Activated CD8-positive, alpha-beta memory T cell treated with anti-CD3 and anti-CD28 coated beads, Interleukin-2, amount 50 U/mL, for 24 hours (primary cell): Measurements from ENCODE around the gene MT3.
A peak's percentile ranks its signal among the peaks of the same experiment; 100 is the strongest.
"Not testable (repeated sequence)": the region's sequence is repeated elsewhere in the genome, so short reads cannot be mapped to it uniquely, and the experiment has no call there.

Source experiments
- DNase-seq: peaks from one replicate; pipeline ENCODE4 v3.0.0-alpha.2; 2020; ENCODE audit errors: extremely low read depth

The MT3 gene

DNA sequence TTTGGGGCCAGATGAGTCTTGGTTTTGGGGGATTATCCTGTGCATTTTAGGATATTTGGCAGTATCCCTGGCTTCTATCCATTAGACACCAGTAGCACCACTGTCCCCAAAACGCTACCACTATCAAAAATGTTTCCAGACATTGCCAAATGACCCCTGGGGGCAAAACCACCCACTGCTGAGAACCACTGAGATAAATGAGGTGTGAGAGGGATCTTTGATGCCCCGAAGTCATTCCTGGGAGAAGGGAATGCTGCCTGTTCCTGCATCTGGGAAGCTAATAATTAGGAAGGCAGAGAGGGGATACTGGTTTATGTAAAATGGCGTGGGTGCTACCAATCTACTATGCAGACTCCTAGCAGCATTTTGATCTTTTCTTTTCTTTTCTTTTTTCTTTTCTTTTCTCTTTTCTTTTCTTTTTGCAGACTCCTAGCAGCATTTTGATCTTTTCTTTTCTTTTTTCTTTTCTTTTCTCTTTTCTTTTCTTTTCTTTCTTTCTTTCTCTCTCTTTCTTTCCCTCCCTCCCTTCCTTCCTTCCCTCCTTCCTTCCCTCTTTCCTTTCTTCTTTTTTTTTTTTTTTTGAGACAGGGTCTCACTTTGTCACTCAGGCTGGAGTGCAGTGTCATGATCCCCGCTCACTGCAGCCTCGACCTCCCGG, 8.8 kb upstream of the MT3 start:
- no peak for DNase-seq

DNA sequence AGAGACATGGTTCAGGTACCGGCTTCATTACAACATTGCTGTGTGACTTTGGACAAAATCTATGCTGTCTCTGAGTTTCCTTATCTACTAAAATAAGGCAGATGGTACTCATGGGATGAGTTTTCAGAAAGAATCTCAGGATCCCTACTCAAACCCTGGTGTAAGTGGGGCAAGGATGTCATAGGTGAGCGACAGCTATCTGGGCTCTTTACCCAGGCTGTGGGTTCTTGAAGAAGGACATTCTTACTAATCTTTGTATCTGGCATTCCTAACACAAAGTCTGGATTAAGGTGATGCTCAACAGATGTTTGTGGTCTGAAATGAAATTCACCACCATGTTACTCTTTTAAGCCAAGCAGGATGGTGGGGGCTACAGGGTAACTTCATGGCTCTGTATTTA, 6.4 kb upstream of the MT3 start:
- DNase-seq = not testable (repeated sequence)

DNA sequence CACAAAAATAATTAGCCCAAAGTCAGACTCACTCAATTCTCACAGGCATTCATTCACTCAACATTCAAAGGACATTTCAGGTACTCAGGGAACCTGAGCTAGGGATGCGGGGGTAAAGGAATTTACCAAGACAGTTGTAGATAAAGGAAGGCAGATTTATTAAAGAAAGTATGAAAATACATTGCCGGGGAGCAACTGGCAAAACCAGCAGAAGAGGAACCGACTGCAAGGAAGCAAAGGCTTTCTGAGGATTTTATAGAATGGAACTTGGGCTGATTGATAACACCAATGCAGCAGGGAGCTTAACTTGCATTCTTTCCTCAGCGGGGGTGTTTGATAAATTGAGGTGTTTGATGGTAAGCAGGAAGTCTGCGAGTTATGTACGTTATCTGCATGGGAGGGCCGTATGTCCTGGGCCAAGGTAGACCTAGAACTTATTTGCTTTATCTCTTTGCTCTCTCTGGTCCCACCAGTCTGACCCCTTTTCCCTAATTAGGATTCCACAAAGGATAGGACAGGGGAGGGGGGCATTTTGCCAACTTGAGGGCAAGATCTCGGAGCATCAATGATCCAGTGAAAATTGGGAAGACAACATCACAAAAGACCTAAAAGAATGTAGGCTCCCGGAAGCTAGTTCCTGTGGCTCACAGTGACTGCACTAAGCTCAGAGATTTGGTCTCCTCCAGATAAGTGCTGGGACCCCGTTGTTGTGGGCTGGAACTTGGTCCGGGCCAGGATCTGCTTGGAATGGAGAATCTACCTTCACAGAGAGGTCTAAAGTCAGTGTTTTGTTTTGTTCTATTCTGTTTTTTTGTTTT, 5.8 kb upstream of the MT3 start:
- DNase-seq = no peak

DNA sequence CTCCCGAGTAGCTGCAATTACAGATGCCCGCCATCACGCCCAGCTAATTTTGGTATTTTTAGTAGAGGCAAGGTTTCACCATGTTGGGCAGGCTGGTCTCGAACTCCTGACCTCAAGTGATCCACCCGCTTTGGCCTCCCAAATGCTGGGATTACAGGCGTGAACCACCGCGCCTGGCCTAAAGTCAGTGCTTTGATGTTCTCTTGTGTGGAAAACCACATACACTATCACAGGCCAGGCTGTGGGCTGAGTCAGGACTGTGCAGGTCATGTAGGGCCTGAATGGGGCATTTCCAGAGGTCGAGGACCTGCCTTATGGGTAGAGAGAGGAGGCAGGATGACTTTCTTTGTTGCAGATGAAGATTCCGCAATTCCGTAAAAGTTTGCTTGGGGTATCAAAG, 5.1 kb upstream of the MT3 start:
- no peak for DNase-seq

DNA sequence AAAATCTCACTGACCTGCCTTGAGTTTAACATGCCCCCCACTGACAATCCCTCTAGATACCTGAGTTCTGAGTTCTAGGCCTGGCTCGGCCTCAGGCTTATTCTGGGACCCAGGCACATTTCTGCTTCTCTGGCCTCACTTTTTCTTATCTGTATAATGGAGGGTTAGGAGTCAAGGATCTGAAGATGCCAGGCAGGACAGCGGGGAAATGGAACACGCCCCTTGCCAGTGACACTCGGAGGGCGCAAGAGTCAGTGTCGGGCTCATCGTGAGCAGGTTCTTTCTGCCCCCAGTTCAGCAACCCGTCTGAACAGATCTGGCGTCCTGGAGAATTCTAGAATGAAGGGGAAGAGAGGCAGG, 567 bp upstream of the MT3 start:
- no peak for DNase-seq

DNA sequence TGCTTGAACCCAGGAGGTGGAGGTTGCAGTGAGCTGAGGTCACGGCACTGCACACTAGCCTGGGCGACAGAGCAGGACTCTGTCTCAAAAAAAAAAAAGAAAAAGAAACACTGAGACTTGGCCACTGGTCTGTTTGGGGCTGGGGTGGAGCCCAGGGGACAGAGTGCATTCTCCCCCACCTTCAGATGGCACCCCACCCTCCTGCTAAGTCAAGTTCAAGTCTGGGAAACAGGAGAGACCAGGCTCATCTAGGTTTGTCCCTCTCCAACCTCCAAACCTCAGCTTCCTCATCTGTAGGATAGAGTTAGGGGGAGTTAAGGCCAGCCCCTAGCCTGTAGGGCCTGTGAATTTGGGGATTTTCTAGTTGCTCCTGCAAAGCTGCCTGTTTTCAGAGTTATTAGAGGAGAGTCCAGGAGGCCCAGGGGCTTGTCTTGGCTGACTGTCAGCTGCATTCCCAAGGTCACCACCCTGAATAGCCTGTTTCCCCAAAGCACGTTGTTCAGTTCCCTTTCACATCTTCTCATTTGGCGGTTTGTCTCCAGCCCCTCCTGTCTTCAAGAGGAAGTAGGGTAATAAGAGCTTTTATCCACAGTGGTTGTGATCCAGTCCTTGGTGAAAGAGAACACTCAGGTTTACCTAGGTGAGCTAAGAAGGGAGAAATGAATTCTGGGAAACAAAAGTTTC, 2.2 kb downstream of the MT3 start:
- no peak for DNase-seq

DNA sequence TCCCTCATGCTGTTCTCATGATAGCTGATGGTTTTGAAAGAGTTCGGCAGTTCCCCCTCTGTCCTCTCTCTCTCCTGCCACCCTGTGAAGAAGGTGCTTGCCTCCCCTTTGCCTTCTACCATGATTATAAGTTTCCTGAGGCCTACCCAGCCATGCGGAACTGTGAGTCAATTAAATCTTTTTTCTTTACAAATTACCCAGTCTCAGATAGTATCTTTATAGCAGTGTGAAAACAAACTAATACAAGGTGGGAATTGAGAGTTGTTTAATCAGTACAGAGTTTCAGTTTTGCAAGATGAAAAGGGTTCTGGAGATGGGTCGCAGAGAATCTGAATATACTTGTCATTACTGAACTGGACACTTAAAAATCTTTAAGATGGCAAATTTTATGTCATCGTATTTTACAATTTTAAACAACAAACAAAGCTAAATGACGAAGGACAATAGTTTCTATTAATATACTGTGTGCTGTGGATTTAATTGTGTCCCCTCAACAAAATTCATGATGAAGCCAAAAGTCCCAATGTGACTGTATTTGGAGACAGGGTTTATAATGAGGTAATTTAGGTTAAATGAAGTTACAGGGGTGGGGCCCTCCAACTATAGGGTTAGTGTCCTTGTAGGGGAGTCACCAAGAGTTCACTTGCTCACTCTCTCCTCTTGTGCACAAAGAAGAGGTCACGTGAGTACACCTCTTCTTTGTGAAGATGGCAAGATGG, 4.4 kb downstream of the MT3 start:
- DNase-seq = no peak

DNA sequence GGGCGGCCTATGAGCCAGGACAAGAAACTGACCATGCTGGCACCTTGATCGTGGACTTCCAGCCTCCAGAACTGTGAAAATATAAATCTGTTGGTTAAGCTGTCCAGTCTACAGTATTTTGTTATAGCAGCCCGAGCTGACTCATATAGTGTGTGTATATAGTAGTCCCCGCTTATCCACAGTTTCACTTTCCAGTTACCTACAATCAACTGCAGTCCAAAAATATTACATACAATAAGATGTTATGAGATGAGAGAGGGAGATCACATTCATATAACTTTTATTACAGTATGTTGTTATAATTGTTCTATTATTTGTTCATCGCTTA, 4.9 kb downstream of the MT3 start:
- no peak for DNase-seq

DNA sequence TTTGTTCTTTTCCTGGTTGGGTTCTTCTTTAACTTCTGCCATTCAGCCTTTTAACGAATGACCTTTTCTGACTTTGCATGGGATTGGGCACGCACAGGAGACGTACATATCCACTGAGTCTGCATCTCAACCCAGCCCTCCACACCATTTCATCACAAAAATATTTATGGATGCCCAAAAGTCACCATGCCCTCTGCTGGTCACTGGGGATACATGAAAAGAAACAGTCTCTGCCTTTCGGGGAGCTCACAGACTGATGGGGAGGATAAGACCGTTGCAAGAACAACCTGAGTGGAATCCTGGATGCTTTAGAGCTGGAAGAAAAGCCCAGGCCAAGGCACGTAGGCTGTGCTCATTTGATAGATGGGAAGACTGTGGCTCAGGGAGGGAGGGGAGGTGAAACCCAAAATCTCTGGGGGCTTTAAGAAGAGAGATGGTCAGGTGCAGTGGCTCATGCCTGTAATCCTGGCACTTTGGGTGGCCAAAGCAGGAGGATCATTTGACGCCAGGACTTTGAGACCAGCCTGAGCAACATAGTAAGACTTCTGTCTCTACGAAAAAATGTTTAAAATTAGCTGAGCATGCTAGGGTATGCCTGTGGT, 11.2 kb downstream of the MT3 start:
- no peak for DNase-seq

DNA sequence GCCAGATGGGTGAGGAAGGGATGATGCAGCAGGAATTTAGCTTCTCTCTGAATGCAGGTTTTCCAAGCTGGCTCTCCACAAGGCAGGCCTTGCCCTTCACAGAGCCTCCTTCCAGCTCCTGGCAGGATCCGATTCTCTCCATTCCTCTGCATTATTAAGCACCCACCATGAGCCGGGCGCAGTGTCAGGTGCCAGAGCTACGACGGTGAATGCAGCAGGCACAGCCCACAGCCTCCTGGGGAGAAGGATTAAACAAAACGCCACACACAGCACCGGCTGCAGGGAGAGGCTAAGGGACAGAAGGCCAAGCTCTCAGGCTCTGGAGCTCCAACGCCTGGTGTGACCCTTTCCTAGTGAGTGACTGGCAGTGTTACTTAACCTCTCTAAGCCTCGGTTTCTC, 12.0 kb downstream of the MT3 start:
- no peak for DNase-seq

DNA sequence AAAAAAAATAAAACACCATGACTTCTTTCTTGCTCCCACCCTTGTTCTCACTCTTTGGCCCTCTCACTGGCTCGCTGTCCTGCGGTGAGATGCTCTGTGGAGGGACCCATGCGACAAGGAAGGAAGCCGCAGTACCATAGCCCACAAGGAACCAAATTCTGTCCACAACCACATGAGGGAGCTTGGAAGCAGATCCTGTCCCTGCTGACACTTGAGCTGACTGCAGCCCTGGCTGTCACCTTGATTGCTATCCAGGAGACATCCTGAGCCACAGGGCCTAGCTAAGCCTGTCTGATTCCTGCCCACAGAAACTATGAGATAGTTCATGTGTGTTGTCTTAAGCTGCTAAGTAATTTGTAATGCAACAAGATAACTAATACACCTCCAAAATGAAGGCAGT, 14.3 kb downstream of the MT3 start:
- DNase-seq = no peak

DNA sequence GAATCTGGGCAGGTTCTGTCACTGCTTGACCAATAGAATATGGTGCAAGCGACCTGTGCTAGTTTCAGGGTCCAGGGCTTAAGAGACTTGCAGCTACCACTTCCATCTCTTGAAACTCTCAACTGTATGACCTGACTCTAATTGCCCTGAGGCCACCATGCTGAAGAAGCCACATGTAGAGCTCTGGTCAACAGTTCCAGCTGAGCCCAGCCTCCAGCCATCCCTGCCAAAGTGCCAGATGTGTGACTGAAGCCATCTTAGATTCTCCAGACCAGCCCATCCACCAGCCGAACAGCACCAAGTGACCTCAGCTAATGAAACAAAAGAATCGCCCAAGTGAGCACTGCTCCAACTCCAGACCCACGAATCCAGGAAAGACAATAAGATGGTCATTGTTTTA, 15.6 kb downstream of the MT3 start:
- DNase-seq = no peak

DNA sequence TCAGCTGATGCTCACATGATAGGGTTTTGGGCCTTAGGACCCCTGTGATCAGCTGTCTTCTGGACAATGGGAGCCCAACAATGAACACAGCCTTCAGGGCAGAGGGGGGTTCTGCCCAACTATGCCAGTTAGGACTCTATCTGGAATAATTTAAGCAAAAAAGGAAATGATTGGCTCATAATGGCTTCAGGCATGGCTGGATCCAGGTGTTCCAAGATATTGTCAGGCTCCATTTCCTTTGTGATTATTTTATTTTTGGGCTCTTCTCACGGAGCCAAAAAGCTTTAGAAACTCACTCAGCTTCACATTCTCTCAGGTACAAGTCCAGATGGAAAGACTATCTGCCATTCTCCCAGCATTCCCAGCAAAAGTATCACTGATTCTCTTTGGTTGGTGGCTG, 16.1 kb downstream of the MT3 start:
- DNase-seq = no peak

DNA sequence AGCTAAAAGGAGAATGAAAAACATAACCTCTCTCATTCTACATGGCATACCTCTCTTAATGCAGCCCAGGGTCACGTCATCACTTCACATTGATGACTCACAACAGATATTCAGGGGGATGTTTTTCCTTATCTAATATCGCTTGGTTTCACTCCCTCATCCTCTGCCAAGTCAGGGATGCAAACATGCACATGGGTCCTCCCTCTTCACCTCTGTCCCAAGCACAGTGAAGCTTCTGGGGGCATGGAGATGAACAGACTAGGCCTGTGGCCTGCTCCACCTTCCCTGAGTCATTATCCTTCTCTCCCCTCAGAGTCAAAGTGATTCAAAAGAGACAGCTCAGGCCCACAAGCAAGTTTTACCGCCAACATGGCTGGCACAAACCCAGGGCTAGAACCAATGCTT, 16.7 kb downstream of the MT3 start:
- DNase-seq = no peak

DNA sequence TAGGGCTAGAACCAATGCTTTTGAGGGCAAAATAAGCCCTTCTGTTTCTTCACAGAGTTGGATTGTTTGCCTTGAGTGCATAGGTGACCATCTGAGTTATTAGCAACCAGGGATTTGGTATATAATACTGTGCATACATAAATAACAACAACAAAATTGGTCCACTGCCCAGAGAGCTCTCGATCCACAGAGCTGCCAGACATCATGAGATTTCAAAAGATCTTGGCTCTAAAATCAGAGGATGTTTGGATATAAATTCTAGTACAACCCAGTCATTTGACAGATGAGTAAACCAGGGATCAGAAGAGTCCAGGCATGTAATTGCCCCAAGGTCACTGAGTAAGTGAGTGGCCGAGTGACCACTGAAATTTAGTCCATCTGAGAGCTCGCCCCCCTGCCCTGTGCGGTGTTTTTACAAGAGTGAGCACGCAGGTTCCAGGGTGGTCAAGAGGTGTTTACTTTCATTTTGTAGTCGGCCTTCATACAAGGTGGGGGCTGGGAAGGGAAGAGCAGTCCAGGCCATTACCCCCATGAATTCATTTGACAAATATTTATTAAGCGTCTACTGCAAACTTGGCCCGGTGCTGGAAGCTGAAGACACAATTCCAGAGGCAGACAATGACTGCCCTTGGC, 17.3 kb downstream of the MT3 start:
- DNase-seq = no peak

DNA sequence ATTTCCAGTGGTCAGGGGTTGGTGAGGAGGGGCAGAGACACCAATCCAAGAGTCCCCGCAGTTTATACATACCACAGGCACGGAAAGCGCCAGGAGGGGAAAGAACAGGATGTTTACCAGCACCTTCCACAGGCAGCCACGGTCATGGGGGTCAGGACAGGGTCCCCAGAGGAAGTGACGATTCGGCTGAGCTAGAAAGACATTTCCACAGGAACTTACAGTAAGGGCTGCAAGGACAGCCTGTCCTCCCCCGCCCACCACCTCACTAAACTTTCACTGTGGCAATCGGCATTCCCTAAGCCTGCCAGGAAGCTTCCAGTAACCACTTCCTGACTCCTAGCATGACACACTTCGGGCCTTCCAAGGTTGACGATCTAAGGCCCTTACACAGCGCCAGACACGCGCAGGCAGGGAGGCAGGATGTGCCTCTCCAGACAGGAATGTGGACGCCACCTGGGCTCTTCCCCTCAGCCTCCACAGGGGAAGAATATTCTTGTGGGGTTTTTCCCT, 17.8 kb downstream of the MT3 start:
- DNase-seq = no peak

DNA sequence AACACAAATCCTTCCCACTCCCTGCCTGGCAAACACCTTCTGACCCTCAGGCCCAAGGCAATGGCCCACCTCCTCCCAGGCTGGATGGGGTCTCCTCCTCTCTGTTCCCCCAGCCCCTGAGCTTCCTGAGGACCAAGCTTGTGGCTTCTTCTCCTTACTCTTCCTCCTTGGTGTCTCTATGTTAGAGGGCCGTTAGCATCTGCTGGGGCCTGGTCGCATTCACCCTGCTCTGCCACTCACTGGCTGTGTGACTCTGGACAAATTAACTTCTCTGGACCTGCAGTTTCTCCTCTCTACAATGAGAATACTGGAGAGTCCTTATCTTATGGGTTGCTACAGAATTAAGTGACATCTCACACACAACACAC, 18.3 kb downstream of the MT3 start:
- no peak for DNase-seq

DNA sequence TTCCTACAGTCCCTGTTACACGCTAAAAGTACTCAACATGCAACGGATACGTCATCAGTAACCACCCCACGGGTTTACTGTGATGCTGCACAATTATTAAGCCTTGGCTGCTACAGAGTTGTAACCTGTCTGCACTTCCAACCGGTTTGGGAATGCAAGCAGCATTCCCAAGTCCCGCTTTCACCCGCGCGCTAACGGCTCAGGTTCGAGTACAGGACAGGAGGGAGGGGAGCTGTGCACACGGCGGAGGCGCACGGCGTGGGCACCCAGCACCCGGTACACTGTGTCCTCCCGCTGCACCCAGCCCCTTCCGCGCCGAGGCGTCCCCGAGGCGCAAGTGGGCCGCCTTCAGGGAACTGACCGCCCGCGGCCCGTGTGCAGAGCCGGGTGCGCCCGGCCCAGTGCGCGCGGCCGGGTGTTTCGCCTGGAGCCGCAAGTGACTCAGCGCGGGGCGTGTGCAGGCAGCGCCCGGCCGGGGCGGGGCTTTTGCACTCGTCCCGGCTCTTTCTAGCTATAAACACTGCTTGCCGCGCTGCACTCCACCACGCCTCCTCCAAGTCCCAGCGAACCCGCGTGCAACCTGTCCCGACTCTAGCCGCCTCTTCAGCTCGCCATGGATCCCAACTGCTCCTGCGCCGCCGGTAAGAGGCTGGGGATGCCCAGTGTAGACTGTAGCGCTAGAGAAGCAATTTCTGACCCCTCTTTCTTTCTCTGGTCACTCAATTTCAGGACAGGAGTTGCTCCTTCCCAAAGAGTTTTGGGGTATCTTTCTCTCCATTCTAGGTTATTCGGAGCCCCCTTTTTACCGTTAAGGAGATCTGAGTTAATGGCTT, 18.9 kb downstream of the MT3 start, which contains the start of gene MT2A:
MT2A (plus strand) TSS at position 542 of the 833 bp plus-strand sequence; CDS start at position 614, 72 bp downstream.
- peak; percentile 78 for DNase-seq

DNA sequence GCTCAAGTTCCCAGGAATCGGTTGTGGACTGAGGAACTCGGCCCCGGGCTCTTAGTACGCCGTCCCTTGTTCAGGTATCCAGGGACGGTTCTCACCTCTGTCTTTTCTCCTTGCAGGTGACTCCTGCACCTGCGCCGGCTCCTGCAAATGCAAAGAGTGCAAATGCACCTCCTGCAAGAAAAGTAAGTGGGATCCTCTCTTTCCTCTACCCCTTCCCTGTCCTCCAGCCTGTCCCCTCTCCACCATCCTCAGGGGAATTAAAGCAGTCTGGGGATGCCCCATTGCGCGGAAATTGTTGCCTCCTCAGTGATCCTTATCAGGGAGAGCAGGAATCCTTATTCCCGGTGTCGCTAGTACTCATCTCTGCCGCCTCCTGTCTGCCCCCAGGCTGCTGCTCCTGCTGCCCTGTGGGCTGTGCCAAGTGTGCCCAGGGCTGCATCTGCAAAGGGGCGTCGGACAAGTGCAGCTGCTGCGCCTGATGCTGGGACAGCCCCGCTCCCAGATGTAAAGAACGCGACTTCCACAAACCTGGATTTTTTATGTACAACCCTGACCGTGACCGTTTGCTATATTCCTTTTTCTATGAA, 19.6 kb downstream of the MT3 start:
- no peak for DNase-seq

DNA sequence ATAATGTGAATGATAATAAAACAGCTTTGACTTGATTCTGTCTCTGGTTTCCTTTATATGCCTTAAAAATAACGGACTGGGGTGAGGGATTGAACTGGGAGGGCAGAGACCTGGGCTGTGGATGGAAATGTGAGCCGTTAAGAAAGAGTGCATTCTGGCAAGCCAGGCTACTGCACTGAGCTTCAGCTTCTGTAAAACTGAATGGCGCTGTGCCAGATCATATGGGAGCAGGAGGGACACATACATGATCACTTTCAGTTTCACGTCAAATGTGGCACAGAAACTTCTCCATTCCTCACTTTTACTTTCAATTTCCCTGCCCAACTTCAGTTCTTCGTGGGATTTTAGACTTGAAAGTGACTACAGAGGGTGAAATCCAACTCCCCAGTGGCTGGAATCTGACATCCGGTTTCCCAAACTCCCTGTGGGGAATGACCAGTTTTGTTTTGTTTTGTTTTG, 20.2 kb downstream of the MT3 start:
- peak; percentile 51 for DNase-seq
